Gastrocnemius medialis (tissue), 4 donors: ENCODE data around the gene GGT7.

Experiments
- POLR2A ChIP-seq, 2 donors: fragments of 450-650 bp; IDR thresholded peaks; one replicate each; pipeline ENCODE4 v1.6.1; 2017; ENCODE audit warnings: antibody characterized with exemption in 2 of 2, mild to moderate bottlenecking in 2 of 2, moderate library complexity in 2 of 2
- TF ChIP-seq, protein P1 (sequence below), 5 experiments: fragments of 450-650 bp in 3 of 5; fragments of 200-600 bp in 2 of 5; sonication (generic) in 2 of 5; IDR thresholded peaks in 4 of 5; conservative IDR thresholded peaks in 1 of 5; 1 replicate in 4 of 5; 2 replicates in 1 of 5; pipeline ENCODE4 v1.5.1; 2016 to 2019; ENCODE audit warnings: antibody characterized with exemption in 5 of 5, mild to moderate bottlenecking in 3 of 5, moderate library complexity in 3 of 5

DNA sequence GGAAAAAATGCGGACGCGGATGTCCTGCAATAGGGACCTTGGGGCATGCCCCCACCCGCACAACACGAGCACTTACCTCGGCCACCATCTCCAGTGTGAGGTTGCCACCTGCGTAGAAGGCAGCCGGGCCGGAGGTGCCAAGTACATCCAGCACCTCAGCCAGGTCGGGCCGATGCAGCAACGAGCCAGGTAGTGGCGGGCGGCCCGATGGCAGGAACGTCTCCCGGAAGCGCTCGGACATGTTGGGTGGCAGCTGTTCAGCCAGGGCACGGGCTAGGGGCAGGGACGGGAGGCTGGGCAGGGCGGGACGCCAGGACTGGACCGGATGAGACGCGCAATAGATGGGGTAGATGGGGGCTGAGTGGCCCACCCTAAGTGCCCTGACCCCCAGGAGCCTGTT is 13.3 kb downstream of the GGT7 start:
- TF ChIP-seq, protein P1, sequence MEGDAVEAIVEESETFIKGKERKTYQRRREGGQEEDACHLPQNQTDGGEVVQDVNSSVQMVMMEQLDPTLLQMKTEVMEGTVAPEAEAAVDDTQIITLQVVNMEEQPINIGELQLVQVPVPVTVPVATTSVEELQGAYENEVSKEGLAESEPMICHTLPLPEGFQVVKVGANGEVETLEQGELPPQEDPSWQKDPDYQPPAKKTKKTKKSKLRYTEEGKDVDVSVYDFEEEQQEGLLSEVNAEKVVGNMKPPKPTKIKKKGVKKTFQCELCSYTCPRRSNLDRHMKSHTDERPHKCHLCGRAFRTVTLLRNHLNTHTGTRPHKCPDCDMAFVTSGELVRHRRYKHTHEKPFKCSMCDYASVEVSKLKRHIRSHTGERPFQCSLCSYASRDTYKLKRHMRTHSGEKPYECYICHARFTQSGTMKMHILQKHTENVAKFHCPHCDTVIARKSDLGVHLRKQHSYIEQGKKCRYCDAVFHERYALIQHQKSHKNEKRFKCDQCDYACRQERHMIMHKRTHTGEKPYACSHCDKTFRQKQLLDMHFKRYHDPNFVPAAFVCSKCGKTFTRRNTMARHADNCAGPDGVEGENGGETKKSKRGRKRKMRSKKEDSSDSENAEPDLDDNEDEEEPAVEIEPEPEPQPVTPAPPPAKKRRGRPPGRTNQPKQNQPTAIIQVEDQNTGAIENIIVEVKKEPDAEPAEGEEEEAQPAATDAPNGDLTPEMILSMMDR (IDR thresholded peaks at IDR 0.05 in 4 of 5, conservative IDR thresholded peaks at IDR 0.05 in 1 of 5): no peak
- no peak for TF ChIP-seq POLR2A (IDR thresholded peaks at IDR 0.05)
